Measurements from ENCODE around the gene CFAP77. TPM values are rescaled to one million over a fixed set of nuclear protein-coding genes. Genes with fewer than 3 reads are reported as not detected.

The CFAP77 gene
- polyA plus RNA-seq, 3 donors, result not detected

DNA sequence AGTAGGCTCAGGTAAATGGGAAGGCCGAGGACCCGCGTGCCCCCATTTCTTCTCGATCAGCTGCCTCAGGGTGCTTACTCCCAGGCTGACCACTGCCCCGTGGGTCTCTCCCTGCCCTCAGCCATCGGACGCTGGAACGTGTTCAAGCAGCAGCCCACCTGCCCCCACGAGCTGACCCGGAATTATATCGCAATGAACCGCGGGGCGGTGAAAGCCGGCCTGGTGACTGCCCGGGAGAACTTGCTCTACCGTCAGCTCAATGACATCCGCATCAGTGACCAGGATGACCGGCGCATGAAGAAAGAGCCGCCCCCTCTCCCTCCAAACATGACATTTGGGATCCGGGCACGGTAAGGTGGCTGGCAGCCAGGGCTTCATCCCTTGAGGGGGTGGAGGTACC lies 89.2 kb downstream of the CFAP77 start:
- no peak overlapping the region for H3K27ac ChIP-seq (ENCODE audit: low read depth in 1 of 2, low read length in 2 of 2)
- no peaks in the 10 kb centered on the region for H3K79me2 ChIP-seq (ENCODE audit: insufficient read depth, low read length)
- Mint-ChIP-seq H3K4me3 (no peak overlapping the region), H3K9me3 (peaks cover 0 to 4% (median 0%) of the 10 kb centered on the region in 7 donors), H3K27ac (peak overlapping the region in 1 of 7 donors; percentile 33), H3K4me1 (no peaks in the 10 kb centered on the region), H3K36me3 (no peaks in the 10 kb centered on the region), H3K27me3 (ENCODE audit: low read depth in 3 of 3) (peaks cover 10 to 13% (median 11%) of the 10 kb centered on the region in 3 donors)
- 90% methylated on average over 14 of the region's 23 CpGs for WGBS (ENCODE audit: insufficient coverage)
- H3K36me3 ChIP-seq (replicated peaks in 1 of 2; ENCODE audit: control insufficient read depth in 1 of 2, insufficient read depth in 2 of 2, low read length in 2 of 2), result no peaks in the 10 kb centered on the region
- H3K9me3 ChIP-seq (replicated peaks in 1 of 2; ENCODE audit: control insufficient read depth in 1 of 2, insufficient read depth in 1 of 2, low read length in 2 of 2), result no peaks in the 10 kb centered on the region
- no peak overlapping the region for H3K4me2 ChIP-seq (replicated peaks; ENCODE audit: extremely low read depth, low read length, poor library complexity, severe bottlenecking)
- no peak for DNase-seq
- H3K27me3 ChIP-seq (ENCODE audit: control insufficient read depth in 2 of 2, insufficient read depth in 2 of 2, low read length in 2 of 2), result no peaks in the 10 kb centered on the region
- no peaks in the 10 kb centered on the region for H3K4me1 ChIP-seq (ENCODE audit: control insufficient read depth in 1 of 2, insufficient read depth in 2 of 2, low read length in 2 of 2)
- TF ChIP-seq, protein P1, sequence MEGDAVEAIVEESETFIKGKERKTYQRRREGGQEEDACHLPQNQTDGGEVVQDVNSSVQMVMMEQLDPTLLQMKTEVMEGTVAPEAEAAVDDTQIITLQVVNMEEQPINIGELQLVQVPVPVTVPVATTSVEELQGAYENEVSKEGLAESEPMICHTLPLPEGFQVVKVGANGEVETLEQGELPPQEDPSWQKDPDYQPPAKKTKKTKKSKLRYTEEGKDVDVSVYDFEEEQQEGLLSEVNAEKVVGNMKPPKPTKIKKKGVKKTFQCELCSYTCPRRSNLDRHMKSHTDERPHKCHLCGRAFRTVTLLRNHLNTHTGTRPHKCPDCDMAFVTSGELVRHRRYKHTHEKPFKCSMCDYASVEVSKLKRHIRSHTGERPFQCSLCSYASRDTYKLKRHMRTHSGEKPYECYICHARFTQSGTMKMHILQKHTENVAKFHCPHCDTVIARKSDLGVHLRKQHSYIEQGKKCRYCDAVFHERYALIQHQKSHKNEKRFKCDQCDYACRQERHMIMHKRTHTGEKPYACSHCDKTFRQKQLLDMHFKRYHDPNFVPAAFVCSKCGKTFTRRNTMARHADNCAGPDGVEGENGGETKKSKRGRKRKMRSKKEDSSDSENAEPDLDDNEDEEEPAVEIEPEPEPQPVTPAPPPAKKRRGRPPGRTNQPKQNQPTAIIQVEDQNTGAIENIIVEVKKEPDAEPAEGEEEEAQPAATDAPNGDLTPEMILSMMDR (IDR thresholded peaks at IDR 0.05), result no peak
- intact Hi-C loops (cut with micrococcal nuclease), result no loop called here
- no peak overlapping the region for H3K4me3 ChIP-seq (replicated peaks in 1 of 3; ENCODE audit: low read depth in 2 of 3, low read length in 3 of 3)
- no peaks in the 10 kb centered on the region for H4K20me1 ChIP-seq (ENCODE audit: insufficient read depth, low read length)
- no peak overlapping the region for H3K9ac ChIP-seq (ENCODE audit: insufficient read depth, low read length, poor library complexity, severe bottlenecking)
- no peak overlapping the region for H2AFZ ChIP-seq (ENCODE audit: insufficient read depth, low read depth, low read length, poor library complexity, severe bottlenecking)

DNA sequence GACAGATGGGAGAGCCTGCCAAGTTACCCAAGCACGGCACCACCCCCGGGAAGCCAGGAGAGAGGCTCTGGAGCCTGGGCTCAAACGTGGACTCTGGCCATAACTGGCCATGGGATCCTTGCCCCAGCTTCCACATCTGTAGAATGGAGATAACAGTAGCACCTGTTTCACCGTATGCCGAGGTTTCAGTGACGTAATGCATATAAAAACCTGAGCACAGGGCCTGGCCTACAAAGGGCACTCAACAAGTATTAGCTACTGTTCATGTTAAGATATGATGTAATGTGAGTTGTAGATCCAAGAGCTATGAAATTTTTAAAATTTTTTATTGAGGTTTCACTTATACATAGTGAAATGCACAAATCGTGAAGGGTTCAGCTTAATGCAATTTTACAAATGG lies 90.2 kb downstream of the CFAP77 start:
- Histone ChIP-seq H4K20me1 (ENCODE audit: insufficient read depth, low read length) (no peaks in the 10 kb centered on the region), H3K36me3 (replicated peaks in 1 of 2; ENCODE audit: control insufficient read depth in 1 of 2, insufficient read depth in 2 of 2, low read length in 2 of 2) (no peaks in the 10 kb centered on the region), H2AFZ (ENCODE audit: insufficient read depth, low read depth, low read length, poor library complexity, severe bottlenecking) (no peak overlapping the region), H3K79me2 (ENCODE audit: insufficient read depth, low read length) (no peaks in the 10 kb centered on the region), H3K4me2 (replicated peaks; ENCODE audit: extremely low read depth, low read length, poor library complexity, severe bottlenecking) (no peak overlapping the region), H3K4me3 (replicated peaks in 1 of 3; ENCODE audit: low read depth in 2 of 3, low read length in 3 of 3) (no peak overlapping the region), H3K9ac (ENCODE audit: insufficient read depth, low read length, poor library complexity, severe bottlenecking) (no peak overlapping the region), H3K4me1 (ENCODE audit: control insufficient read depth in 1 of 2, insufficient read depth in 2 of 2, low read length in 2 of 2) (no peaks in the 10 kb centered on the region), H3K27me3 (ENCODE audit: control insufficient read depth in 2 of 2, insufficient read depth in 2 of 2, low read length in 2 of 2) (peaks cover 0 to under 1% of the 10 kb centered on the region in 2 donors), H3K9me3 (replicated peaks in 1 of 2; ENCODE audit: control insufficient read depth in 1 of 2, insufficient read depth in 1 of 2, low read length in 2 of 2) (no peaks in the 10 kb centered on the region), H3K27ac (ENCODE audit: low read depth in 1 of 2, low read length in 2 of 2) (no peak overlapping the region)
- Mint-ChIP-seq H3K27me3 (ENCODE audit: low read depth in 3 of 3) (peaks cover 14 to 16% (median 14%) of the 10 kb centered on the region in 3 donors), H3K36me3 (no peaks in the 10 kb centered on the region), H3K27ac (no peak overlapping the region), H3K4me3 (no peak overlapping the region), H3K4me1 (no peaks in the 10 kb centered on the region), H3K9me3 (no peaks in the 10 kb centered on the region)
- intact Hi-C loops (cut with micrococcal nuclease), result no loop called here
- TF ChIP-seq, protein P1 (IDR thresholded peaks at IDR 0.05), result no peak
- DNase-seq, result no peak
- WGBS (ENCODE audit: insufficient coverage), result 84% methylated on average over 3 of the region's 7 CpGs
